Right kidney (tissue), 1 donor: ENCODE measurements around the gene SNED1.

Experiments
- DNase-seq: peaks from one replicate; pipeline ENCODE4 v3.0.0-alpha.2; 2016

Gene SNED1

GRCh38 chr2:240992572-240993291 lies 5.7 kb upstream of the SNED1 start:
- no peak for DNase-seq

DNA sequence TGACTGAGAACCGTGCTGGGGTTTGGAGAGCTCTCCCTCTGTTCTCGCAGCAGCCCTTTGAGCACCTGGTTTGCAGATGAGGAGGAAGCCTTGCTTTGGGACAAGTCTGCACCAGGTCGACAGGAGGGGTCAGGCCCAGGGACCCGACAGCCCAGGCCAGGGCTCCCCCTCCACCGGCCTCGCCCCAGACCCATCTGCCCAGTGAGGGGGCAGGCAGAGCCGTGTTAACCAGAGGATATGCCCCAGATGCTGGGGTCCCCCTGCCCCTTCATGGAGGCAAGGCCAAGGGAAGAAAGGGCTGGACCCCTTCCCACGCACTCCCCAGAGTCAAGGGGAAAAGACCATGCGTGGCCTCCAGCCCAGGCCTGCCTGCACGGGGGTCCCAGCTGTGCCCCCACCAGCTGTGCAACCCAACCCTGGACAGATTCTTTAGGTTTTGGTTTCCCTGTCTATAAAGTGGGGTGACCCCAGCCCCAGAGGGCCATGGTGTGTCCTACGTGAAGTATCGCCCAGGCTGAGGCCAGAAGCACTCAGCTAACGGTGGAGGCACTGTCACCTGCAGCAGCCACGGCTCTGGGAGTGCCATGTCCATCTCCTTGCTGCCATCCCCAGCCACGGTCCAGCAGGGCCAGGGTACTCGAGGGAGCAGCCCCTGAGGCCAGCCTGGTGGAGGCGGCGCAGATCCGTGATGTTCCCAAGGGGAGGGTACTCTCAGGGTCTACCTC lies 4.8 kb upstream of the SNED1 start:
- peak; percentile 0 for DNase-seq

- peak; percentile 26 for DNase-seq
These were observed 4.1 kb upstream of the SNED1 start for GRCh38 chr2:240994171-240994896.

- peak; percentile 39 for DNase-seq
These were observed 3.1 kb upstream of the SNED1 start for GRCh38 chr2:240995041-240996021.

DNA sequence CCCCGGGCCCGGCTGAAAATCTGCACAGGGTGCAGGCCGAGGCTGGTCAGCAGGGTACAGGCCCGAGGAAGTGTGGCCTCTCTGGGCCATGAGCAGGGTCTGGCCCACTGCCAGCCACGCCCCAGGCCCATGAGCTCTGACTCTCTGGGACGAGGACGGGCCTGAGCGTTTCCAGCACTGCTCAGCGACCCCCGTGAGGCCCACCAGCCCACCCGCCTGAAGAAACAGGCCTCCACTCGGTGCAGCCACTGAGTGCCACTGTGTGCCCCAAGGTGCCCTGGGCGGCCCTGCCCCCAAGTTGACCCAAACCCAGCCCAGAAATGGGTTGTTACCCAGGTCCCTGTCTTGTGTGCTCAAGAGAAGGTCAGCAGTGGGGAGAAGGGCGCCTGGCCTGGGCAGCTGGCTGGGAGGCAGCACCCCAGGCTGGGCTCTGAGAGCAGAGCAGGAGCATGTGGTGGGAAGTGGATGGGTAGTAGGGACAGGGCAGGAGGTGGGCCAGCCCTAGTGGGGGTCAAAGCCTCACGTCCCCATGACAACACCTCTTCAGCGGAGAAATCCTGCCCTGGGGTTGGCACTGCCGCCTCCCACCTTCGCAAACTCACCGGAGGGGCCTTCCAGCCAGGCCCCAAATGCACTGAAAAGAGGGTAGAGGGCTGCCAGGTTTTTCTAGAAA lies 2.1 kb upstream of the SNED1 start:
- peak; percentile 18 for DNase-seq

- peak; percentile 8 for DNase-seq
These were observed 1.6 kb upstream of the SNED1 start for GRCh38 chr2:240996834-240997140.

DNA sequence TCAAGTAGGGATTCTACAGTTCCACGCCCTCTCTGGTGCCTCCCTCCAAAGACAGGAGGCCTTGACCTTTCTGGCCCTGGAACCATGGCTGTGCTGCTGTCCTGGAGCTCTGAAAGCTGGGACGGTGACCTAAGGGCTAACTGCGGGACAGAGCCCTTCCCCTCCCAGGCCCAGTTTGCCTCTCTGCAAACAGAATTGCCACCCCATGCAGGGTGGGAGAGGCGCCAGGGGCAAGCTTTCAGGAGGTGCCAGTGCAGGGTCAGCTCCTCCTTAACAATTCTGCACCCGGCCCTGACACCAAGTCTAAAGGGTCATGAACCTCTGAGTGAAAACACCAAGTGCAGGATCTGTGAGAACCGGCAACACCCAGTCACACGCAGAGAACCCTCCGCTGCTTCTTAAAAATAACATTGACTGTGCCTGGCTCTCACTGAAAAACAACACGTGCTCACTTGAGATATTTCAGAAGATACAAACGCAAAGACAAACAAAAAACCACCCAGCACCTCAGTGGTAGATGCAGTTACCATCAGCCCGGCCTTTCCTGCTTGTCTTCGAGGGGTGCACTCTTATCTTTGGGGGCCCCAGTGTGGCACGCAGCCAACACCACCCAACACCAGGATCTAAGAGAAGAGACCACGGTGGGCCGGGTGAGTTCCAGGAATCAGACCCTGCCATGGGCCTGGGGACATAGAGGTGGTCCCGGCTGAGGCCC lies 1.1 kb upstream of the SNED1 start:
- DNase-seq, result peak; percentile 20

DNA sequence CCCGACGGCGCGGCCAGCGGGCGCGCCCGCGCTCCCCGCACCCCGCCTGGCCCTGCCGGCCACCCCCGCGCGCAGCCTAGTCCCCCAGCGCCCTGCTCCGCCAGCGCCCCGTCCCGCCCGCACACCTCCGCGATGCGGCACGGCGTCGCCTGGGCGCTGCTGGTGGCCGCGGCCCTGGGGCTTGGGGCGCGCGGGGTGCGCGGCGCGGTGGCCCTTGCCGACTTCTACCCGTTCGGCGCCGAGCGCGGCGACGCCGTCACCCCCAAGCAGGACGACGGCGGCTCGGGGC lies 232 bp downstream of the SNED1 start:
- peak; percentile 53 for DNase-seq

DNA sequence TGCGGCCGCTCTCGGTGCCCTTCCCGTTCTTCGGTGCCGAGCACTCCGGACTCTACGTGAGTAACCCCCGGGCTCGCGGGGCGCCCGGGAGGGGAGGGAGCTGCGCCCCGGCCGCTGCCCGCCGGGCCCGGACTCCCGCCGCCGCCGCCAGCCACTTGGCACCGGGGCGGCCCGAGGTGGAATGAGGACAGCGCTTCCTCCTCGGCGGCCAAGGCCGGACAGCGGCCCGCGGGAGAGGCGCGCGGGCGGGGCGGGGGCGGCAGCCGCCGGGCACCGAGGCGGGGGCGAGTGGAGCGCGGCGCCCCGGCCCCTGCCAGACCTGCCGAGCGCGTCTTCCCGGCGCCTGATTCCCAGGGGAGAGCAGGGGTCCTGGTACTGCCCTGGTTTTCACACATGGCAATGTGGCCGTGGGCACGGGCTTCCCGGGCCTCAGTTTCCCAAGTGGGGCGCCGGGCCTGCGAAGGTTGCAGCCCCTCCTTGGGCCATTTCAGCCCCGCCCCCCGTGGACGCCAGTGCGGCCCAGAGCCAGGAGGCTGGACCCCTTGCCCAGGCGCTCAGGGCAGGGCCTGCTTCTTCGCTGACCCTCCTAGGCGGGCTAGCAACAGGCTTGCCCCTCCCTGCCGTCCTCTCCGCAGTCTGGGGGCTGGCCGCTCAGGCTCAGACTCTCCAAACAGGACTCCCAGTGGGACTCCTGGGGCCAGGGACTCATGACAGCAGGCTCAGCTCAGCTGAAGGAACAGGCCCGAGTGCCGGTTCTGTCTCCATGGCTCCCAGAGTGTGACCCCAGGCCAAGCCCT lies 775 bp downstream of the SNED1 start:
- DNase-seq, result peak; percentile 31

DNA sequence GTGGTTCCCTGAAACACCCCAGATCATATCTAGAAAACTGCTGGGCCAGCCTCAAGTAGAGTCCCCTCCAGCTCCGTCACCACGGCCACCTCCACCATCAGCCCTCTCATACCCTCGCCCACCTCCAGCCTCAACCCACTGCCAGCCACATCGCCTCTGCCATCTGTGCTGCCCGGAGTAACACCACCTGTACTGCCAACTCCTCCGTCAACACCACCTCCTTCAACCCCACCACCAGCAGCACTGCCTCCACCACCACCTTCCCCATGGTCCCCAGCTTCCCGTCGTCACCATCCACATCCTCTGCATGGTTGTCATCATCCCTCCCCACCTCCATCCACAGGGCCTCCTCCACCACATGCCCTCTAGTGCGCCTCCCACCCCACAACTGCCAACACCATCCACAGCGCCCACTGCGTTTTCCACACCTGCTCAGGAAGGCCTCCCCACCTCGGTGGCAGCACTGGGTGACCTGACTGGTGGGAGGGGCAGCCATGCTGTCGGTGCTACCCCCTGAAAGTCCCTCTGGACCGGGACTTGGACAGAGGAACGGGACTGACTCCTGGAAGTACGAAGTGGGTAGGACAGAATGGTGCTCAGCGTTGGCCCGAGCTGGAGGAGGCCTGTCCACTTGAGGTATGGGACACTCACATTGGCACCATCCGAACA lies 1.6 kb downstream of the SNED1 start:
- DNase-seq, result peak; percentile 2

DNA sequence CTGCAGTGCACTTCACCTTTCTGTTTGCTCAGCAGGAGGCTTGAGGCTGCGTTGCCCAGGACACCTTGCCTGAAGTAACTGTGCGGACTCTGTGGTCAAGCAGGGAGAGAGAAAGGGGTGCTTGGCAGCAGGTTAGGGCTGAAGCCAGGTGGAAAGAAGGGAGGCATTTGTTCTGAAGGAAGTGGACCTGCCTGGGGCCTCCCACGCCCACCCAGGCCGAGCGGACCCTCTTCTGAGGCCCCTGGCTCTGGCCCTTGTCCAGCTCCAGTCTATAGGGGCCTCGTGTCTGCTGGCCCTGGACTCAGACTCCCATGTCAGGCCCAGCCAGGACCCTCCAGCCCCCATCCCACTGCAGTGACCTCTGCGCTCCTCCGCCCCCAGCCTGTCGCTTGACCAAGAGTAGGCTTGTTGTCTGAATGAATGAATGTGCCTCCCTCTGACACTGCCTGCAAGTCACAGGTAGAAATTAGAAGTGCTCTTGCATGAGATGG lies 2.5 kb downstream of the SNED1 start:
- no peak for DNase-seq

DNA sequence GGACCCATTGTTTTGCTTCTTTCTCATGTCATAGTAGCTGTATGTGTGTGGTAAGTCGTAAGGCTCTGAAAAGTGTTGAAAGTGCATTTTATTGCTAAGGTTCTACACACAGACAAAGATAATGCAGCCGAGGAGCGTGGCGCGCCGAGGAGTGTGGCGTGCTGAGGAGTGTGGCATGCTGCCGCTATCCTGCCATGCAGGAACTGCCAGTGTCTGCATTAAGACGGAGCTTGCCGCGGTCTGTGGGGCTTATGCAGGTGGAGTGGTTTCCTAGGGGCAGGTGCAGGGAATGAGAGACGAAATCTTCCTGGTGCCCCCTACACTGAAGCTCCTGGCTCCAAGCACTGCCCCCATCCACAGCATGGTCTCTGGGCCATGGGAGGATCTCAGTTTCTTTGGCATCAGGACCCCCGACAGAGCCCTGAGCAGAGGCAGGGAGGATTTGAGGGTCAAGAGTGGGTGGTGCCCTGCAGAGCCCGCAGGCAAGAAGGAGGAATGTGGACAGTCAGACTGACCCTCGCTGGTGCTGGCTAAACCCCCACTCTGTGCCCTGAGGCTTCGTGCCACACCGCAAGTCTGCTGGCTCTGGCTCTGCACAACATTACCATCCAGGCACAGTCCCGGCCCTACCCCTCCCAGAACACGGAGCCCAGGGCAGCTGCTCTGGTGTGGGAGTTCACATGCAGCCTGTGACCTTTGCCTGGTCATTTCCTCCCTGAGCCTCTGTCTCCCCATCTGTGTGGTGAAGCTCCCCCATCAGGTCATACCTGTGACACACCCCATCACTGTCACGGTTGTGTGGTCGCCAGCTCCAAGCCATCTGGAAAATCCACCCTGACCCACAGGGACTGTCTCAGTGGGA lies 3.2 kb downstream of the SNED1 start:
- DNase-seq, result peak; percentile 1

DNA sequence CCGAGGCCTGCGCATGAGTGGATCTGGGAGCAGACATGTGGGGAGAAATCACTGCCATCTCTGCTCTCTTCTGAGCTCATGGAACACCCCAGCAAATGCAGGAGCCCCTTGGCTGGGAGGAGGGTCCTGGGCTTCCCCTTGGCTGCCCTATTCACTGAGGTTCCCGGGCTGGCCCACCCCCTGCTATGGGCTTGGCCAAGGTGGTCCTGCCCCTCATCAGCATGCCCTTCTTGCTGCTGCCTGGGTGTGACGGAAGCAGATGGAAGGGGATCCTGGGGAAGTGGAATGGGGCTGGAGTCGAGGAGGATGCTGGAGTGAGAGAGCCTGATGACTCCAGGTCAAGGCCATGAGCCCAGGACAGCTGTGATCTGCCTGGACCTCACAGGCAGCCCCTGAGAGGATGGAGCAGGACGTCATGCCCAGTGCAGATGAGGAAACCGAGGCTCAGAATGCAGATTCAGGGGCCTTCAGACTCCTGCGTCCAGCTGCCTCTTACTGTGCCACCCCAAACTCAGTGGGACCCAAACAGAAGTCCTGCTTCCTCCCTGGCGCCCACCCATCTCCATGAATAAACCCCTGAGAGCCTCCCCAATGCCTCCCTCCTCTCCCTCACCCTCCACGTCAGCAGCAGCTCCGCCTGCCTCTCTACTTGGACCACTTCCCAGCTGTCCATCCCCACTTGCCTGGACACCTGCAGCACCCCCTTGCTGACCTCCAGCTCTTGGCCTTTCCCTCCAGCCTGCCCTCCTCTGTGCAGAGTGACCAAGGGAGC lies 4.0 kb downstream of the SNED1 start:
- DNase-seq, result no peak

DNA sequence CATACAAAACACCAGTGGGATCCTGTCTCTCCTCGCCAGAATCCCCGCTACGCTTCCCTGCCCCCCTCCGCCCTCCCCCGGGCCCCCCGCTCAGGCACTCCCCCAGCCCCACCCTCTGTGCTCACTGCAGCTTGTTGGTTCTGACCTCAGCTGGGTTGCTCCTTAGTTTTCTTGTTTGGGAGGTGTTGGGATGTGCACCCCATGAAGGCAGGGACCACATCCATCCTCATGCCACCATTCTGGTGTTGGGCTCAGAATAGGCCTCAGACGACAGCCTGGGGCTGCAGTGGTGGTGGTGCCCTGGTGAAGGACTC lies 4.6 kb downstream of the SNED1 start:
- DNase-seq, result no peak

GRCh38 chr2:241003369-241003768 lies 5.0 kb downstream of the SNED1 start:
- DNase-seq, result no peak

DNA sequence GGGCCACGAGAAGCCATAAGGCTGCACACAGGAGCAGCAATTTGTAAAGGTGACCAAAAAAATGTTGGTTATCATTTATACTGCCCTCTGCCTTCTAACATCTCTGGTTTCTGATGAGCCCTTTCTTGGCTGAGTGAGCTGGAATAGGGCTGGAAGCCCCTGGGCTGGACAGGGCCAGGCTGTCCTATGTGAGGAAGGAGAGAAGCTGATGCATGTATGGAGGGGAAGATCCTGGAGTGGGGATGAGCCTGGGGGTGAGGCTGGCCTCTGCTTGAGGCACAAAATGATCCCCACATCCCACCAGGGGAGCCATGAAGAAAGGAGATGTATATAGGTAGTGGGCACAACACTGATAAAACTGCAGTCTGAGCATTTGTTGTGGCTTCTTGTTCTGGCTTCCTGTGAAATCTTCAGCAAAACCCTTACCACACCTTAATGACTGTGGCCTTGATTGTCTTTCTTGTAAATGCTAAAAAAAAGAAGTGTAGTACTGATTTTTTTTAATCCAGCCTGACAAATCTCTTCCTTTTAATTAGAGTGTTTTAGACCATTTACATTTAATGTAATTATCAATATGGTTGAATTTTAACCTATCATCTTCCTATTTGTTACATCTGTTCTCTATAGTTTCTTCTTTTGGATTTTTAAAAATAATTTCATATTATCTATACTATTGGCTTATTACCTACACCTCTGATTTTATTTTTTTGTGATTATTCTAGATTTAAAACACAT lies 5.6 kb downstream of the SNED1 start:
- no peak for DNase-seq

- DNase-seq, result no peak
These were observed 7.2 kb downstream of the SNED1 start for GRCh38 chr2:241005569-241005968.
